ENCODE results near the gene TMEM238. TPM values are rescaled to one million over a fixed set of nuclear protein-coding genes. Genes with fewer than 3 reads are reported as not detected.

Gene TMEM238
- total RNA-seq, 2 donors from 2014 or later, result 1.2 TPM; not detected in 1

GRCh38 chr19:55387736-55388497 lies 3.8 kb upstream of the TMEM238 start:
- peaks cover 32% of the 10 kb centered on the region for H3K36me3 ChIP-seq
- DNase-seq (ENCODE audit: low spot score), result no peak
- peak overlapping the region; percentile 4 to 82 for H3K4me3 ChIP-seq
- no peak overlapping the region for H3K27ac ChIP-seq
- no peaks in the 10 kb centered on the region for H3K9me3 ChIP-seq
- TF ChIP-seq CTCF (IDR thresholded peaks at IDR 0.05), result no peak
- no peaks in the 10 kb centered on the region for H3K27me3 ChIP-seq
- H3K4me1 ChIP-seq, result peaks cover 0 to 53% of the 10 kb centered on the region in 2 donors

DNA sequence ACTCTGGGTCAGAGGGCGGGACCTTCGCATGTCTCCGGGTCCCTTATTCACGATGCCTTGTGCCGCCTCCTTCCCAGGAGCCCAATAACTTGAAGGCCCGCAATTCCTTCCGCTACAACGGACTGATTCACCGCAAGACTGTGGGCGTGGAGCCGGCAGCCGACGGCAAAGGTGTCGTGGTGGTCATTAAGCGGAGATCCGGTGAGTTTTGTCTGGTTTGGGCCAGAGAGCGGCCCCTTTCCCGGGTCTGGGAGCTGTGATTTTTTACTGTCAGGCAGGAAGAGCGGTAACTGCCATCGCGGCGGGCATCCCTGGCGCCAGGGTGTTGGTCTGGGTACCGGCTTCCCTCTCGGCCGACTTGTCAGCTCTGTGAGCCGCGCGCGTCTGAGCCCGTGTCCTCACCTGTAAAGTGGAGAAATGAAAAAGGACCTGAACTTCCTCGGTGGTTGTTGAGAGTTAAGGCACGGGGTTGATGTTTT lies 2.4 kb upstream of the TMEM238 start:
- H3K9me3 ChIP-seq, result no peaks in the 10 kb centered on the region
- H3K27me3 ChIP-seq, result no peaks in the 10 kb centered on the region
- H3K36me3 ChIP-seq, result peaks cover 32% of the 10 kb centered on the region
- TF ChIP-seq CTCF (IDR thresholded peaks at IDR 0.05), result no peak
- H3K4me1 ChIP-seq, result peaks cover 0 to 54% of the 10 kb centered on the region in 2 donors
- DNase-seq (ENCODE audit: low spot score), result no peak
- peak overlapping the region; percentile 91 to 92 for H3K27ac ChIP-seq
- peak overlapping the region; percentile 58 to 82 for H3K4me3 ChIP-seq

DNA sequence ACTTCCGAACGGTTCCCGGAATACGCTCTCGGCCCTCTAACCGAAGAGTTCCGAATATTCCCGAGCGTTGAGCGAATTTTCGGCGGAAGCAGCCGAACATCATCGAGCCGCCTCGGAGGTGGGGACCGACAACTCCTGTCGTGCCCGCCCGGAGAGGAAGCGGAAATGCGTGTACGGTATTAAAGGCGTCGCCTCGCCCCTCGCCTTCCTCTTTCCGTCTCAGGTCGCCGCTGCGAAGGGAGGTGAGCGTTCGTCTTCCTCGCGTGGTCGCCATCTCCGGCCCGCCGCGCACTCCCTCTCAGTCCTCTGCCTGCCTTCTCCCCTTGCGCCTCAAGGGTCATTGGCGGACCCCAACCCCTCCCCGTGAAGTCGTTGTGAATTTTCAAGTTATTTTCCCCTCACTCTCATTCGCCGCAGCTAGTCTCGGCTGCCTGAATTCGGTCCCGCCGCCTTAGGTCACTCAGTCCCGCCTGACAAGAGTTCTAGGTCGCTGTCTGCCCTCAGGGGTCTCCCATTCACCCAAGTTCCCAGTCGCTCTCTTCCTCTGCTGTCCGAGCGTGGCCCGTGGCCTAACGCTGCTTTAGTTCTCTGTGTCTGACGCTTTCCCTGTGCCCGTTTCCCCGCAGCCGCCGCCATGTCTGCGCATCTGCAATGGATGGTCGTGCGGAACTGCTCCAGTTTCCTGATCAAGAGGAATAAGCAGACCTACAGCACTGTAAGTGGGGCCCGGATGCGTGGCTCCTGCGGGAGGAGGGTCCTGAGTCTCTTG lies 1.8 kb upstream of the TMEM238 start, which contains the start of gene RPL28:
Gene RPL28 (plus strand): TSS at position 209 of the 769 bp plus-strand sequence. CDS start 426 bp downstream, at position 635.
- Histone ChIP-seq H3K4me3 (peak within 1 kb of the TSS; percentile 58 to 82), H3K9me3 (no peaks in the 10 kb centered on the region), H3K27me3 (no peaks in the 10 kb centered on the region), H3K36me3 (peaks cover 32% of the 10 kb centered on the region), H3K27ac (peak within 1 kb of the TSS; percentile 91 to 92), H3K4me1 (peaks cover 0 to 54% of the 10 kb centered on the region in 2 donors)
- peak; percentile 99 for DNase-seq (ENCODE audit: low spot score)
- no peak for TF ChIP-seq CTCF (IDR thresholded peaks at IDR 0.05)

DNA sequence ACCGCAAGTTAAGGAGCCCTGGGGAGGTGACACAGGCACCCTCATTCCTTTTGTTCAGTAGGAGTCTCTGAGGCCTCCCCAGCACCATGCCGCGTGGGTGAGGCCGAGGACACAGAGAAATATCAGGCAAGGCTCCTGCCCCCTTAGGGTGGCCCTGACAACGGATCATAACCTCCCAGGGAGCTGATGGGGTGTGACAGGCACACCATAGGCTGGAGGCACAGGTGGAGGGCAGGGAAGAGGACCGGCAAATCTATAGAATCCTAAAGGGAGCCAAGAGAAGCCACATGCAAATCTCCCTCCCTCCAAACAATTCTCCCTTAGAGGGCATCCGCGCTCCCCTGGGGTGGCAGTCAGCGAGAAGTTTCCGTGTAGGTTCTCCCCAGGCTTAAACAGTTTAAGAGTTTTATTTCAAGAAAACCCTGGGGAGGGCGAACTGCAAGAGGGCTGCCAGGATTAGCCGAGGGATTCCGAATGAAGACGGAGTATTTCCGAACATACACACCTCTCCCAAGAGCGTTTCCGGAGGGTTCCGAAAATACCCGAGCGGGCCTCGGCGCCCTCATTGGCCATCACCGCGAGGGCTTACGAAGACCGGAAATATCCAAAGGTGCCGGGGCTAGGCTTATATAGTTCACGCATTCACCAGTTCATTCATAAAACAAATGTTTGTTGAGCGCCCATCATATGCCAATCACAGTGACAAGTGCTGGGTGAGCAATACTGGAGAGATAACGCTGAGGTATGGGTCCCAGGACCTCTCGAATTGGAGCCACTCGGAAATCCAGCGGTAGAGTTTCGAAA lies 1.0 kb upstream of the TMEM238 start:
- Histone ChIP-seq H3K4me3 (peak overlapping the region; percentile 58 to 82), H3K27ac (peak overlapping the region; percentile 91 to 92), H3K36me3 (peaks cover 32% of the 10 kb centered on the region), H3K9me3 (no peaks in the 10 kb centered on the region), H3K27me3 (no peaks in the 10 kb centered on the region), H3K4me1 (peaks cover 0 to 54% of the 10 kb centered on the region in 2 donors)
- DNase-seq (ENCODE audit: low spot score), result peak; percentile 98
- TF ChIP-seq CTCF (IDR thresholded peaks at IDR 0.05), result no peak

All from right atrium auricular region (tissue), 2 donors.